GM12874 (cell line): ENCODE measurements around the gene GRIP1.

ENCODE experiments used
- TF ChIP-seq, protein P1 (sequence below): IDR thresholded peaks from 2 replicates; pipeline ENCODE4 v1.5.1; 2011; ENCODE audit warnings: low read depth, mild to moderate bottlenecking, control low read depth, low read length, moderate library complexity; ENCODE audit not compliant: insufficient read depth

Gene GRIP1

DNA sequence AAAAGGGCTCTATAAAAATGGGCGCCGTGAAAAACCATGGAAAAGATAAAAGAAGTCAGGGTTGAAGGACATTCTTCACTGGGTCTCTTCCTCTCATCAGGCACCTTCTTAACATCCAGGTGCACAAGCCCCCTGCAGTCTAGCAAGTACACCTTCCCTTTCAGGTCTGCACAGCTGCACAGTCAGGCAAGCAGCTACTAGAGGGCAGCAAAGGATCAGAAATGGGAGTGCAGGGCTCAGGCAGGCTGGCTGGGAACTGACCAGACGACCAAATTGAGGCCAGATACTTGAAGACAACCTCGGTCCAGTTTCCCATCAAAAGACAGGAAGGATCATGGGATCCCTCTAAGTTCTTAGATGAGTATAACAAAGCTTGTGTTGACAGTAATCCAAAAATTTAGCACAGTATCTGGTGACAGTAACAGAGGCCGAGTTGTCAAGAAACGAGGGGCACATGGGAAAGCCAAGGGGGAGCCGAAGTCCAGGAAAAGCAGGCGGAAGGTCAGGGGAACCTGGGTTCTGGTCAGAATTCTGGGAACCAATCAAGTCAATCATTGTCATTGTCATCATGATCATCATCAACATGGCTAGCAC is 10.1 kb upstream of the GRIP1 start:
- TF ChIP-seq, protein P1, sequence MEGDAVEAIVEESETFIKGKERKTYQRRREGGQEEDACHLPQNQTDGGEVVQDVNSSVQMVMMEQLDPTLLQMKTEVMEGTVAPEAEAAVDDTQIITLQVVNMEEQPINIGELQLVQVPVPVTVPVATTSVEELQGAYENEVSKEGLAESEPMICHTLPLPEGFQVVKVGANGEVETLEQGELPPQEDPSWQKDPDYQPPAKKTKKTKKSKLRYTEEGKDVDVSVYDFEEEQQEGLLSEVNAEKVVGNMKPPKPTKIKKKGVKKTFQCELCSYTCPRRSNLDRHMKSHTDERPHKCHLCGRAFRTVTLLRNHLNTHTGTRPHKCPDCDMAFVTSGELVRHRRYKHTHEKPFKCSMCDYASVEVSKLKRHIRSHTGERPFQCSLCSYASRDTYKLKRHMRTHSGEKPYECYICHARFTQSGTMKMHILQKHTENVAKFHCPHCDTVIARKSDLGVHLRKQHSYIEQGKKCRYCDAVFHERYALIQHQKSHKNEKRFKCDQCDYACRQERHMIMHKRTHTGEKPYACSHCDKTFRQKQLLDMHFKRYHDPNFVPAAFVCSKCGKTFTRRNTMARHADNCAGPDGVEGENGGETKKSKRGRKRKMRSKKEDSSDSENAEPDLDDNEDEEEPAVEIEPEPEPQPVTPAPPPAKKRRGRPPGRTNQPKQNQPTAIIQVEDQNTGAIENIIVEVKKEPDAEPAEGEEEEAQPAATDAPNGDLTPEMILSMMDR: peak; percentile 60

DNA sequence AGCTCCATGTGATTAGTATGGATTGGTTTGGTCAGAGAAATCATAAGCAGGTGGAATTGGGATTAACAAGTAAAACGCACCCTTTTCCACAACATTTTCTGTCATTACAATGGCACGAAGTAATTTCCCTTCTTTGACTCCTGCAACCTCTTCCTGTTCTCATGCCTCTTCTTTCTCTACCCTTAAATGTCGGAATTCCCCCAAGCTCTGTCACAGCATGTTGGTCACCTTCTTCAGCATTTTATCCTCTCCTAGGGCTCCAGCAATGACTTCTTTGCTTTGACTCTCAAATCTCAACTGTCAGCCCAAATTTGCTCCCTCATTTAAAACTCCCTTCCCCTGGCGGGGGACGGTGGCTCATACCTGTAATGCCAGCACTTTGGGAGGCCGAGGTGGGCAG is 5.3 kb upstream of the GRIP1 start:
- TF ChIP-seq, protein P1: no peak

DNA sequence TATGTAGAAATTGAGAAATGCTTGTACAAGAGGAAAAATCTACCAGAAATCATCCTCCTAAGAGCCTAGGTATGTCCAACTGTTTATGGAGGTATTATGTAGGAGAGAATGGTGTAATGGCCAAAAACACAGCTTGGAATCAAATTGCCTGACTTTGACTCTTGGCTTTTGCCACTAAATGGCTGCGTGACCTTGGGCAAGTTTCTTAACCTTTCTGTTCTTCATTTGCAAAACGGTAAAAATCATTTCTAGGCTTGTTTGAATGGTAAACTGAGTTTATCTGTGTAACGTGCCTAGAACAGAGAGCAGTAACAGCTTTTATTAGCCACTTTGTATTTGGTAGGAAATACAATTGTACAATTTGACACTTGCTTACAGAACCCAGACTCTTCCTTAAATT is 4.9 kb upstream of the GRIP1 start:
- TF ChIP-seq, protein P1: no peak

DNA sequence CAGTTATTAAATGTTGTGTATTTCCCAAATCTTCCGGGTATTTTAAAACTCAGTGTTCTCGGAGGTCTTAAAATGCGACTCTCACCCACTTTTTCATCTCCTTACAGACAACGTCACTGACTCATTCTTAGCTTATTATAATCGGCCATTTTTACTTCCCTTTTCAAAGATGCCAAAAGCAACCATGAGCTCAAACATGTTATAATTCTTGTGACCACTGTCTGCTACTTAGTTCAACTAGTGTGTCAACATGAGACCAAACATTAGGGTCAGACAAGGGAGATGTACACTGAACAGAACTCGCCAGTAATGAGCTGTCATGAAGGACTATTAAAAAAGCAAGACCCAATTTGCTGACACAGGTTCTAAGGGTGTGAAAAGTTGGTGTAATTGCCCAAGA is 4.2 kb upstream of the GRIP1 start:
- TF ChIP-seq, protein P1: no peak

DNA sequence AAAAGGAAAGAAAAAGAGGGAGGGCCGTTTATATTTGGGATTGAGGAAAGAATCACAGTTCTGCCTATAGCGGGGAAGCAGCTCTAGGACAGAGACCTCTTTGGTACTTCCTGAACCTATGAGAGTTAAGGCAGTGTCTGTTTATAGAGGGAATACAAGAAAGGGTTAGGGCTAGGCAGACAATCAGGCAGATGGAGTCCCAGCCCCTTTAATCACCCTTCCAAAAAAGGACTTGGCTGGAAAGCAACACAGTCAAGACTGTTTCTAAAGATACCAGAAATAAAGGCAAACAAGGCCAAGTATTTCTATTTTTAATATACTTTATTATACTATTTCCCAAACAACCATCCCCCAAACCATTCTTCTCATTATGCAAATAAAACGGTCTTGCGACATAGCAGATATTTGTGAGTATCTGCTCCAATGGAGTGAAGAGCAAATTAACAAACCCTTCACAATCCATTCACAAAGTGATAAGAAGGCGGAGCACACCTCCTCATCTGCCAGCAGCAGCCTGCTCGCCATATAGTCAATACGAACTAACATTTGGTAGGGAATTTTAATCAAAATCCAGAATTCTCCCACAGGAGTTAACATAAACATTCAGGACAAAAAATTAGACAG is 697 bp upstream of the GRIP1 start:
- TF ChIP-seq, protein P1: no peak

DNA sequence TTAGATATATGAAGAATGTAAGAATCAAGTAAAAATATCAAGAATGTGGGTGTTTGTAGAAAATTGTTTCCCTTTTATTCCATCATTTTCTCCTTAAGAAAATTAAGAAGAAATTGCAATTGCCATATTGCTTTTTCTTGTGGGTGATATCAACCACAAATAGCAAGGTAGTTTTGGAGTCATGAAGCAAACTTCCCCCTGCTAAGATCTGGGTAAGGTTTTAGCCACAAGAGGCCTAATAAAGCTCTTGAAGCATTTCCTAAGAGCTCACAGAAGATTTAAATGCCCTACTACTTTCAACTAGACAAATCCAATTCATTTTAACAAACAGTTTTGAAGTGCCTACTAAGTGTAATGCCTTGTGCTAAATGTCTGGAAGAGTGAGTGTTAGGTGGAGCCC is 2.6 kb downstream of the GRIP1 start:
- TF ChIP-seq, protein P1: no peak

DNA sequence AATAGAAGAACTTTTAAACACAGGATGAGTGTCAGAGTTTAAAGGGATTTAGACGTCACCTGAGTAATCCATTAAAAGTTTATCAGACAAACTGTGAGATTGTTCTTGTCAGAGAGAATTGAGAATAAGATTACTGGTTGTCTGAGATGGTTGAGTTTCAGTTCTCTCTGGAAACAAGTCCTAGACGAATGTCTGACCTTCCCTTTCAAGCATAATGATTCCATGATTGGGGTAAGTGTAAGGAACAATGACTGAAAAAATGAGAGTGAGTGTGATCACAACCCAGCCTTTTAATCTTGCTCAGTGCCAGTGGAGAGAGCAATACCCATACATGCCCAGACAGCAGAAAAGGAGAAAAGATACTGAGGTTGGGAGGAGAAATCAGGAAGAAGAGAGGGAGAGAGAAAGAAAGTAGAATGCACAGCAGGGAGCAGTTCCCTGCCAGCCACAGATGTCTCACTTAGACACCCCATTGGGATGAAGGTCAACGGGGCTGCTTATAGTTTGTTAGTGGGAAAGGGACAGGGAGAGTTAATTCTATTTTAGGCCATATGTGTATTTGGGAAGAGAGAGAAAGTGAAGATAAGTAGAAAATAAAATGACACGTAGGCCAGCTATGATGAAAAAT is 4.3 kb downstream of the GRIP1 start:
- TF ChIP-seq, protein P1: no peak
